ENCODE data around the gene KIF21B. TPM values are rescaled to one million over a fixed set of nuclear protein-coding genes. Genes with fewer than 3 reads are reported as not detected.

KIF21B gene
- total and polyA plus RNA-seq, 5 experiments from 2014 or later = 2.2 to 95.3 (median 8.3) TPM

GRCh38 chr1:201013991-201014815 lies 9.3 kb downstream of the KIF21B start:
- Mint-ChIP-seq H3K9me3 (no peaks in the 10 kb centered on the region), H3K36me3 (peaks cover 0 to 6% (median 0%) of the 10 kb centered on the region in 3 donors), H3K27me3 (no peaks in the 10 kb centered on the region), H3K4me3 (peak overlapping the region in 4 of 10 donors; percentile 19 to 54 (median 36)), H3K4me1 (peaks cover 47 to 92% (median 89%) of the 10 kb centered on the region in 4 donors), H3K27ac (peak overlapping the region in 7 of 10 donors; percentile 14 to 84 (median 73))
- POLR2A ChIA-PET = interaction anchor here (2.8 kb wide), 1 partner anchor 9 kb away, joined by 6 read pairs; the partner anchor contains the start of gene KIF21B
- DNase-seq (no peak), ATAC-seq (no peak)

GRCh38 chr1:201013031-201013485 lies 10.5 kb downstream of the KIF21B start:
- POLR2A ChIA-PET = interaction anchor here (2.8 kb wide), 1 partner anchor 10 kb away, joined by 6 read pairs; the partner anchor contains the start of gene KIF21B
- Mint-ChIP-seq H3K27ac (peak overlapping the region in 9 of 10 donors; percentile 36 to 89 (median 73)), H3K9me3 (no peaks in the 10 kb centered on the region), H3K4me1 (peaks cover 47 to 90% (median 82%) of the 10 kb centered on the region in 4 donors), H3K27me3 (no peaks in the 10 kb centered on the region), H3K4me3 (peak overlapping the region in 9 of 10 donors; percentile 21 to 65 (median 52)), H3K36me3 (peaks cover 0 to 12% (median 0%) of the 10 kb centered on the region in 3 donors)
- DNase-seq (no peak), ATAC-seq (peak; percentile 31 to 45)

- ATAC-seq (no peak), DNase-seq (no peak)
- H3K27ac Mint-ChIP-seq = peak overlapping the region; percentile 4 to 92 (median 76)
- POLR2A ChIA-PET = interaction anchor here (3.2 kb wide), 1 partner anchor 10 kb away, joined by 20 read pairs; no protein-coding TSS in a partner anchor
- H3K4me3 Mint-ChIP-seq = peak overlapping the region in 6 of 10 donors; percentile 9 to 44 (median 26)
- peaks cover 42 to 76% (median 68%) of the 10 kb centered on the region in 4 donors for H3K4me1 Mint-ChIP-seq
- no peaks in the 10 kb centered on the region for H3K27me3 Mint-ChIP-seq
- peaks cover 0 to 12% (median 0%) of the 10 kb centered on the region in 3 donors for H3K36me3 Mint-ChIP-seq
- no peaks in the 10 kb centered on the region for H3K9me3 Mint-ChIP-seq
These were observed 11.9 kb downstream of the KIF21B start for GRCh38 chr1:201011616-201012015.

GRCh38 chr1:201009962-201010645 lies 13.4 kb downstream of the KIF21B start:
- Mint-ChIP-seq H3K27ac (peak overlapping the region in 9 of 10 donors; percentile 27 to 93 (median 67)), H3K27me3 (no peaks in the 10 kb centered on the region), H3K36me3 (peaks cover 0 to 19% (median 0%) of the 10 kb centered on the region in 3 donors), H3K4me1 (peaks cover 39 to 61% (median 53%) of the 10 kb centered on the region in 4 donors), H3K4me3 (peak overlapping the region in 1 of 10 donors; percentile 32), H3K9me3 (no peaks in the 10 kb centered on the region)
- no peak for DNase-seq
- POLR2A ChIA-PET = interaction anchor here (1.4 to 3.2 kb wide), 2 partner anchors 11 to 15 kb away, joined by 3 to 20 read pairs; no protein-coding TSS in a partner anchor
- no peak for ATAC-seq

GRCh38 chr1:201008666-201009360 lies 14.7 kb downstream of the KIF21B start:
- no peak for DNase-seq
- peak overlapping the region in 1 of 10 donors; percentile 48 for H3K4me3 Mint-ChIP-seq
- POLR2A ChIA-PET = interaction anchor here (1.4 to 3.2 kb wide), 2 partner anchors 12 to 17 kb away, joined by 3 to 20 read pairs; no protein-coding TSS in a partner anchor
- no peak for ATAC-seq
- no peaks in the 10 kb centered on the region for H3K9me3 Mint-ChIP-seq
- H3K36me3 Mint-ChIP-seq = peaks cover 0 to 32% (median 0%) of the 10 kb centered on the region in 3 donors
- no peaks in the 10 kb centered on the region for H3K27me3 Mint-ChIP-seq
- H3K4me1 Mint-ChIP-seq = peaks cover 34 to 52% (median 42%) of the 10 kb centered on the region in 4 donors
- peak overlapping the region in 8 of 10 donors; percentile 48 to 93 (median 68) for H3K27ac Mint-ChIP-seq

GRCh38 chr1:201007481-201007880 lies 16.0 kb downstream of the KIF21B start:
- H3K4me1 Mint-ChIP-seq = peaks cover 23 to 38% (median 30%) of the 10 kb centered on the region in 4 donors
- ATAC-seq = no peak
- POLR2A ChIA-PET = no interaction called here
- H3K9me3 Mint-ChIP-seq = no peaks in the 10 kb centered on the region
- no peaks in the 10 kb centered on the region for H3K27me3 Mint-ChIP-seq
- peaks cover 0 to 41% (median 8%) of the 10 kb centered on the region in 3 donors for H3K36me3 Mint-ChIP-seq
- H3K4me3 Mint-ChIP-seq = no peak overlapping the region
- no peak overlapping the region for H3K27ac Mint-ChIP-seq
- DNase-seq = no peak

GRCh38 chr1:201006450-201006849 lies 17.1 kb downstream of the KIF21B start:
- H3K27ac Mint-ChIP-seq = no peak overlapping the region

GRCh38 chr1:201004732-201005131 lies 18.8 kb downstream of the KIF21B start:
- Mint-ChIP-seq H3K27ac (peak overlapping the region in 2 of 10 donors; percentile 31 to 44), H3K4me1 (peaks cover 0 to 16% (median 13%) of the 10 kb centered on the region in 4 donors)
- POLR2A ChIA-PET = interaction anchor here (1.8 kb wide), 1 partner anchor 16 kb away, joined by 4 read pairs; no protein-coding TSS in a partner anchor

More at GRCh38 chr1:201006450-201006849, 17.1 kb downstream of the KIF21B start:
- ATAC-seq (no peak), DNase-seq (no peak)
- POLR2A ChIA-PET = no interaction called here
- Mint-ChIP-seq H3K9me3 (no peaks in the 10 kb centered on the region), H3K4me3 (no peak overlapping the region), H3K4me1 (peaks cover 12 to 28% (median 23%) of the 10 kb centered on the region in 4 donors), H3K27me3 (no peaks in the 10 kb centered on the region), H3K36me3 (peaks cover 0 to 51% (median 13%) of the 10 kb centered on the region in 3 donors)

GRCh38 chr1:201004154-201004553 lies 19.4 kb downstream of the KIF21B start:
- ATAC-seq (no peak), DNase-seq (no peak)
- H3K36me3 Mint-ChIP-seq = peaks cover 0 to 69% (median 13%) of the 10 kb centered on the region in 3 donors
- no peaks in the 10 kb centered on the region for H3K27me3 Mint-ChIP-seq
- no peaks in the 10 kb centered on the region for H3K9me3 Mint-ChIP-seq
- H3K4me3 Mint-ChIP-seq = no peak overlapping the region
- peak overlapping the region in 3 of 10 donors; percentile 28 to 71 (median 65) for H3K27ac Mint-ChIP-seq
- H3K4me1 Mint-ChIP-seq = peaks cover 0 to 13% (median 7%) of the 10 kb centered on the region in 4 donors
- POLR2A ChIA-PET = interaction anchor here (1.8 kb wide), 1 partner anchor 17 kb away, joined by 4 read pairs; no protein-coding TSS in a partner anchor

More at GRCh38 chr1:201004732-201005131, 18.8 kb downstream of the KIF21B start:
- no peak for ATAC-seq
- no peak for DNase-seq
- Mint-ChIP-seq H3K27me3 (no peaks in the 10 kb centered on the region), H3K9me3 (no peaks in the 10 kb centered on the region), H3K36me3 (peaks cover 0 to 66% (median 13%) of the 10 kb centered on the region in 3 donors), H3K4me3 (no peak overlapping the region)

- Mint-ChIP-seq H3K4me3 (no peak overlapping the region), H3K27me3 (no peaks in the 10 kb centered on the region), H3K27ac (peak overlapping the region in 6 of 10 donors; percentile 12 to 67 (median 42)), H3K4me1 (peaks cover 0 to 9% (median 0%) of the 10 kb centered on the region in 4 donors), H3K36me3 (peaks cover 5 to 78% (median 13%) of the 10 kb centered on the region in 3 donors), H3K9me3 (no peaks in the 10 kb centered on the region)
- POLR2A ChIA-PET = no interaction called here
- no peak for ATAC-seq
- DNase-seq = no peak
These were observed 21.0 kb downstream of the KIF21B start for GRCh38 chr1:201002510-201002909.

- no peak for DNase-seq
- Mint-ChIP-seq H3K27me3 (no peaks in the 10 kb centered on the region), H3K9me3 (no peaks in the 10 kb centered on the region), H3K36me3 (peaks cover 8 to 83% (median 13%) of the 10 kb centered on the region in 3 donors), H3K4me3 (no peak overlapping the region), H3K4me1 (peaks cover 0 to 12% (median 1%) of the 10 kb centered on the region in 4 donors), H3K27ac (peak overlapping the region in 2 of 10 donors; percentile 38 to 43)
- no peak for ATAC-seq
- POLR2A ChIA-PET = no interaction called here
These were observed 21.6 kb downstream of the KIF21B start for GRCh38 chr1:201001962-201002361.
